Measurements from ENCODE around the gene FOXP1.

DNA sequence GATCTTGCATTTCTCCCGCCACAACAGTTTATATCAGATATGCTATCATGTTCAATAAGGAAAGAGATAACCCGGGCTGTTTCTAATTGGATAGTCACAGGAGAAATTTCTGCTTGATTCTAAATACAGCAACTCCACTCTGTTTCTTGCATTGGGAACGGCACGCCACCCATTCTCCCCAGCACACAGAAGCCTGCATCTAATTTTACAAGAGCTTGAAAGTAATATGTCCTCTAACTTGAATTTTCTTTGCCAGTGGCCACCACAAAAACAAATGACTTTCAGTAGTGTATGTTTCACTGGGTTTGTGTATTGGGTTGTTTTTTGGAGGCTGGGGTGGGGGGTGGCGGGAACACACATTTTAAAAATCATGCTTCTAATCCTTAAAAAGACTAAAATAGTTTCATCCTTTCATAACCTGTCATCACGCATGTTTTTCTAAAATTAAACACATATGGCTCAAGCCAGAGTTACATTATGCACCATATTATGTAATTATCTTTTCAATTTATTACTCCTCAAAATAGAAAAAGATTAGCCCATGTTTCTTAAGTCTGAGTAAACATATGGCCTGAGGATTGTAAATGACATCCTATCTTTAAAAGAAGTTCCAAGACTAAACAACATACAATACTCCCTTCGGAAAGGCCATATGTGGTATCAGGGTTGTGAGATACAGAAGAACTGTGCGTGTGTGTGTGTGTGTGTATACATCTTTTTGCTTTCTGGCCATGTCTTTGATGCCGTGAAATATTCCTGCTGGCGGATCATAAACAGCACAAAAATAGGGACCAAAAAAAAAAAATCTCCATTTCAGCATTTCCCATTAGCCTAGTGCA, 176.3 kb downstream of the FOXP1 start:
- TF ChIP-seq, protein P1, sequence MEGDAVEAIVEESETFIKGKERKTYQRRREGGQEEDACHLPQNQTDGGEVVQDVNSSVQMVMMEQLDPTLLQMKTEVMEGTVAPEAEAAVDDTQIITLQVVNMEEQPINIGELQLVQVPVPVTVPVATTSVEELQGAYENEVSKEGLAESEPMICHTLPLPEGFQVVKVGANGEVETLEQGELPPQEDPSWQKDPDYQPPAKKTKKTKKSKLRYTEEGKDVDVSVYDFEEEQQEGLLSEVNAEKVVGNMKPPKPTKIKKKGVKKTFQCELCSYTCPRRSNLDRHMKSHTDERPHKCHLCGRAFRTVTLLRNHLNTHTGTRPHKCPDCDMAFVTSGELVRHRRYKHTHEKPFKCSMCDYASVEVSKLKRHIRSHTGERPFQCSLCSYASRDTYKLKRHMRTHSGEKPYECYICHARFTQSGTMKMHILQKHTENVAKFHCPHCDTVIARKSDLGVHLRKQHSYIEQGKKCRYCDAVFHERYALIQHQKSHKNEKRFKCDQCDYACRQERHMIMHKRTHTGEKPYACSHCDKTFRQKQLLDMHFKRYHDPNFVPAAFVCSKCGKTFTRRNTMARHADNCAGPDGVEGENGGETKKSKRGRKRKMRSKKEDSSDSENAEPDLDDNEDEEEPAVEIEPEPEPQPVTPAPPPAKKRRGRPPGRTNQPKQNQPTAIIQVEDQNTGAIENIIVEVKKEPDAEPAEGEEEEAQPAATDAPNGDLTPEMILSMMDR (optimal IDR thresholded peaks at IDR 0.05 in 1 of 3, IDR thresholded peaks at IDR 0.05 in 1 of 3, conservative IDR thresholded peaks at IDR 0.05 in 1 of 3; ENCODE audit: extremely low read depth in 1 of 3, insufficient read depth in 2 of 3, low read length in 3 of 3), result no peak
- TF ChIP-seq EZH2 (IDR thresholded peaks at IDR 0.05; ENCODE audit: low read length), result no peak

All from keratinocyte (primary cell).